HG02759 (cell line): ENCODE data around the gene ANKH.

Source experiments
- ATAC-seq: cut with Tn5 transposase; IDR thresholded peaks from one replicate; pipeline ENCODE4 v1.9.1; 2021; ENCODE audit warnings: mild to moderate bottlenecking, moderate library complexity; ENCODE audit not compliant: unreplicated experiment

Gene ANKH

DNA sequence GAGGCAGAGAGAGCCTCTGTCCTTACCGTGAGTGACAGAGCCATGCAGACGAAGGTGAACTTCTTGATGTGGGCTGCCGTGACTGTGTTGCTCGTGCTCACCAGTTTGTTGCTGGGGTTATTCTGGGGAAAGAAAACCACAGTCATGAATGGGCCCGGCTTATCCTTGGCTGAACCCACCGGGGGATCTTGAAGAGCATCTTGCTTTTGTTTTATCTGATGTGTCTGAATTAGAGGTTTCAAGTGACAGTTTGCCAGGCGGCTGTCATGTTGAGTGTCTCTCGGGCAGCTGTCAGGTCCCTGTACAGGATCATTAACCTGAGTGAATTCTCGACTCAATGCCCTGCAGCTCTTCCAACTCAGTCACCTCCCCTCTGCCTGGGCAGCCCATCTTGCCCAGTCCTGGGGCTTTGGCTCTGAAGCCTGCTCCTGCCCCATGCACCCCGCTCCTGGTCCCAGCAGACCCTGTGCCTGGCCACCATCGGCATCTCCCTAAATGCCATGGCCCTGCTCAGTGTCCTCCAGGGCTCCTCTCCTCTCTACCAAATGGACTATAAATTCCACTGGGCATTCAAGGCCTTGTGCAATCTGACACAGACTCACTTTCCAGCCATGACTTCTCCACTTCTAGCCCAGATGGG is 129.7 kb downstream of the ANKH start:
- no peak for ATAC-seq

DNA sequence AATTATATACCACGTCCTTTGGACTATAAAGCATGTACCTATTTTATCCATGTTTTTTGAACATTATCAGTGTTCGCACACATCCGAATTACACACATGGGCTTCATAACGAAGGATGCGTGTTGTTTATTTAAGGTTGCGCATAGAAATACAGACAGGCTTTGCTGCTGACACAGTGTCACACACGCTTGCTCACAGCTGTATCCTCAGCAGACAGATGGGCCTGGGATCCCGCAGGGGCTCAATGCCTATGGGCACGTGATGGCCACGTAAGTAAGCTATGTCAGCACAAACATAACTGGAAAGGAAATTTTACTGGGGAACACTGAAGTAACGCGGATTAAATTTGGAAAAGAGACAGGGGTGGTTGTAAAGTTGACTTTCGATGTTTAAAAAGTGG is 130.4 kb downstream of the ANKH start:
- ATAC-seq = no peak

DNA sequence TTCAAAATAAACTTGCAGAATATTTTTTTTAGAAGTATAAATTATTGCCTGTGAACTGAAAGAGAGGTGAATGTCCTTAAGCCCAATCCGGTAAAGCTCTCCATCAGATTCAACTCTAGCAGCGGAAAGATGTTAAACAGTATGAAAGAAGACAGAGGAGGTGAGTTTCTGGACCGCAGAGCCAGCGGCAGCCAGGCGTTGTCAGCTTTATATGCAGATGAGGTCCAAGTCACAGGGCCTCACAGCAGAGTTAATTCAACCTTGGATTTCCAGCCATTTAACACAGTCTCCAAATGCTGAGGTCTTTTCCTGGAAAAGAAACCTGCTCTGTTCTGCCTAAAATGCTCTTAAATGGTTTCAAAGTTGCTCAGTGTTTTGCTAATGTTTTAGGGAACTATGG is 131.6 kb downstream of the ANKH start:
- no peak for ATAC-seq

DNA sequence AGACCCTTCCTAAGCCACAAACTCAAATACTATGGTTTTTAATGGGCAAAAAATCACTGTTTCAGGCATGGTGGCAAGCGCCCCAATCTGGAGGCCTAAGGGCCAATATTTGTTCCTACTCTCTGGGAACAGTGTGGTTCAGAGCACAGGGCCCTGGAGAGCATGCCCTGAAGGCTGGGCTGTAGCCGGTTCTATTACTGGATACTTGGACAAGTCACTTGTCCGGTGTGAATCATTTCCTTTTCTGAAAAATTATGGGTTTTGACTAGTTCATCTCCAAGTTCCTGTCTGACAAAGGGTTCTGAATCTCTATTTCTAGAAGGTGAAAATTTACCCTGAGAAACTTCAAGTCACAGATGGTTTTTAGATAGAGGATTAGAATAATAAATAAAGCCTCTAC is 132.0 kb downstream of the ANKH start:
- ATAC-seq = no peak

DNA sequence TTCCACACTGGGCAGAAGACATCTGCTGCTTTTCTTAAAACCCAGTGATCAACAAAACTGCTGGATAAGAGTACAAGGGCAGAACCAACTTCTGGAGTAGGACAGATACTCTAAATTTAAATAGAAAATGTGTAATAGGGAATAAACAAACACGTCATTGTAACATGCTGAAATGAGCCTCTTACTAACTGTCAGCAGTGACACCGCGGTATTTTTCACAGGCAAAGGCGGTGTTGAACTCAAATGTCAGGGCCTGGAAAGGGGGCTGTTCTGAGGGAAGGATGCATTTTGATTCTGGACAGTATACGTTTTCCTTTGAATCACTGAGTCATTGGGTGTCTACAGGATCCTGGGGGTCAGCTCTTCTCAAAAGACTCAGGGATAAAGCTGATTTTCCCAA is 133.5 kb downstream of the ANKH start:
- no peak for ATAC-seq

DNA sequence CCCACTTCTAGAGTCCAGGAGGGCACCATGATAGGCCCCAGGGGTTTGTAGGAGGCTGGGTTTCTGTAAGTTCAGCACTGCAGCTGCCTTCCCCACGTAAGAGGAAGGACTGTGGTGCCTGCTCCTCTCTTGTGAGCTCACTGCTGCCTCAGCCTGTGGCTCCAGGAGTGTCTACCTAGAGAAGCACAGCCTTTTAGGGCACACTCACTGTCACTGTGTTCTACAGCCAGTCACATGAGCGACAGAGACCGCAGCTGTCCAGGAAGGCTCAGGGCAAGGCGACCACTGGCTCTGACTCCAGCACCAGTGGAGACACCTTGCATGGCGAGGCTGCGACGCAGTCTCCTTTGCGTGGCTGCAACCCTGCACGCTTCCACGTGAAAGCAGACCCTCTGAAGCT is 134.3 kb downstream of the ANKH start:
- ATAC-seq = no peak

DNA sequence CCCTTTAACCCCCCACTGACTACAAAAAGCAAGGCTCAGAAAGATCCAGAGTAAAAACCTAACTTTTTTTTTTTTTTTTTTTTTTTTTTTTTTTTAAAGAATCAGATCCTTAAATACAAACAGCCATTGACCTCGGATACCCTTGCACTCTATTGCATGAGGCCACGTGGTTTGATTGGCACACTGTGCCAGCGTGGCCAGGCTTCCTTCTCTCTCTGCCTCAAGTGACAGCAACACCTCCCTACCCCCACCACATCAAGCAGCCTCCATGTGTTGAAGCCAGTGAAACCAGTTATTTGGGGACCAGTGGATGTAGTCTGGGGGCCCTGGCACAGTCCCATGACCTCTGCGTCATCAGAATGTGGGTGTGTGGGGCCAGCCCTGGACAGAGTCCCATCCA is 135.6 kb downstream of the ANKH start:
- ATAC-seq = no peak

DNA sequence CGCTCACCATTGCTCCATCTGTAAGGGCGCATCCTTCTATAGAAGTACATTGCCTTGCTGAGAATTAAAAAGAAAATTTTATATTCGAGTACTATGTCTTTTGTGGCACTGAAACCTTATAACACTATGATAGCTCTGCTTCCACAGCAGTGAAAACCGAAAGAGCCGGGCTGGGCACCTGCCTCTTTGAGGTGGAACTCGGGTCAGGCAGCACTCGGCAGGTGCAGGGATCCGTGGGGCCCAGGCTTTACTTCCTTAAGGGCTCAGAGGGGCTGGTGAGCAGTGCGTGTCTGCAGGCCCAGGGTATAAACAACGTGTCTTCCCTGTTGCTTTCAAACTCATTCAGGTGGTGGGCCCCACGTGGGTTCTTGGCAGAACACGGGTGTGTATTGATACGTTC is 137.2 kb downstream of the ANKH start:
- no peak for ATAC-seq

DNA sequence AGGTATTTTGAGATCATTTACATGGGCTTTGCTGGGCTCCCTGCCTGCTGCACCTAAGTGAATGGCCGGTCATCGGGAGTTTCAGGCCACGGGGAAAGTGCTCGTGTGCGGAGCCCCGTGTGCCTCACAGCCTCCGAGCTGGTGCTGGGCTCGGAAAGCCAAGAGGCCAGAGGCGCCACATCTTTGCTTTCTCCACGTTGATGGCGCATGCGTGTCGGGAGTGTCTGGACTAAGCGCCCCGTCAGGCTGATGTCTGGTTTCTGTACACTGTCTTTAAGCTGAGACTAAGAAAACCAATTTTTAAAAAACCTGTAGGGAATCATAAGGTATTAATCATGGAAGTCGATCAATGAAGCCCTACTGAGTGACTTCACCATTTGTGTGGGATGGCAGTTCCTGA is 137.9 kb downstream of the ANKH start:
- no peak for ATAC-seq

DNA sequence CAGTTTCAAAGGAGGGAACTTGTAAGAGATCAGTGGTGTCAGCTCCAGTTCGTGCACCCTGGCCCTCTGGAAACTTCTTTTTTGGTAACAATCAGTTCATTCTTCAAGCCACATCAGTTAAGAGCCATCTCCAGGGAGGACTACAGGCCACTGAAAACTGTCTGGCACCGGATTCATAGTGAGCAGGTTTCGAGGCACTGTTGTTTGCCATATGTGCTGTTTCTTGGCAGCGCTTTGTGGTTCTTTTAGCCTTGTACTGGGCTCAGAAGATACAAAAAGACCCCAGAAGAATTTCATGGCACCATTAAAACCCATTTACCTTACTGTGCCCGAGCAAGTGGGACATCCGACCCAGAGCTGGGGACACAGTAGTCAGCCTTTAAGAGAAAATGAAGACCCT is 138.6 kb downstream of the ANKH start:
- no peak for ATAC-seq

DNA sequence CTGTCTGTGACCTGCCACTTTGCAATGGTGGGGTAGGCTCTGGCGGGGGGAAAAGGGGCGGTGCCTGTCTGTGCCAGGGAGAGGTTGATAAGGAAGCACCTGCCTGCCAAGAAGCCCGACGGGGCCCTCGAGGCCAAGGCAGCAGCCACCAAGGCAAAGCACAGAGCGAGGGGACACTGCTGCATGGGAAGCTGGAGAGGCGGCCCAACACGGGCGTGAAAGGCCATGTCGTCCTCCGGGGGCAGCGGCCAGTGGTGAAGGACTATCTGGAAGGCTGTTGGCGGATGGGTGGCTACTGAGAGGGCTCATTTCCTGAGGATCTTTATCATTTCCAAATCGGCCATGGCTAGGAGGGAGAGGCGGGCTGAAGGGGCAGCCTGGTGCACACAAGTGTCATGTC is 140.7 kb downstream of the ANKH start:
- no peak for ATAC-seq

DNA sequence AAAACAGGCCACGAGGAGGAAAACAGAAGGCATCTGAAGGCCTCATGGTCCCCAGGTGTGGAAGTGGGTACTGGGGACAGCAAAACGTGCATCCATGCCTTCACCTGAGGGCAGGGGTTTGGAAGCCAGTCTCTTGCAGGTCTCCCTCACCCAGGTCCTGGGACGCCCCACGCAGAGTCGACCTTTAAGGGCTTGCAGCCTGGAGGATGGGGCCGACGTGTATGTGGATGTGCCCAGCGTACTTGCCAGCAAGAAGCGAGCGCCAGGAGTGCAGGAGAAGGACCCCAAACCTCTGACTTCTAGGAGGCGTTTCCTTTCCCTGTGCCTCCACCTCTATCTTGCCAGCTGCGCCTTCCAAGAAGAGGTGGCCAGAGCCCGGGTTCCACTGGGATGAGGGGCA is 141.1 kb downstream of the ANKH start:
- ATAC-seq = no peak

DNA sequence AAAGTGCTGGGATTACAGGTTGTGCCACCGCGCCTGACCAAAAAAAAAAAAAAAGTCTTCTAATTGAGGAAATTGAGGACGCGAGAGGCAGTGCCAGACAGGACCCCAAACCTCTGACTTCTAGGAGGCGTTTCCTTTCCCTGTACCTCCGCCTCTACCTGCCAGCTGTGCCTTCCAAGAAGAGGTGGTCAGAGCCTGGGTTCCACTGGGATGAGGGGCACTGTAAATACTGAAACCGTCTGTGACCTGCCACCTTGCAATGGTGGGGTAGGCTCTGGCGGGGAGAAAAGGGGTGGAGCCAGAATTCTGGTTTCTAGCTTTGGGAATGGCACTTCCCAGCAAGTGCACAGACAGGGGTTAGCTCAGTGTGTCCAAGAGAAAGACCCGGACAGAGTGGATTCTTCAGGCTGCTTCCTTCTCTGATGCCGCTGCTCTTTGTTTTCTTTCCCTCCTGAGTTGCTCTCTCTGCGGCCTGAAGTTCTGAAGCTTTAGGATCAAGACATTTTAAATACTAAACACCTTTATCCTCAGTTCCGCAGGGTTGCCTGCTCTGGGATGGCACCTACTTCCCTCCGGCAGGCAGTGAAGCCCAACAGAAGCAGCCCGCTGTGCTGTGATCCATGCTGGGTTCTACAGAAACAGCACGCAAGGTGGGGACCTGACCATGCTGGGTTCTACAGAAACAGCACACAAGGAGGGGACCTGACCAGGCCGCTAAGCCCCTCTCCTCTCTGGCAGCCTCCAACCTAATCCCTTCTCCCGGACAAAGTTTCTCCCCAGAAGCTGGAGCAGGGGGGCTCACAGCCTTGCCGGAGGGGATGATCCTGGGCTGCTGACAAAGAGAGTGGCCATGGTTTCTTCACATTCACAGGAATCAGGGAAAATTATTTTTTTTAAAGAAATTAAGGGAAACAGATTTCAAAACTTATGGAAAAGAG is 141.9 kb downstream of the ANKH start:
- no peak for ATAC-seq

DNA sequence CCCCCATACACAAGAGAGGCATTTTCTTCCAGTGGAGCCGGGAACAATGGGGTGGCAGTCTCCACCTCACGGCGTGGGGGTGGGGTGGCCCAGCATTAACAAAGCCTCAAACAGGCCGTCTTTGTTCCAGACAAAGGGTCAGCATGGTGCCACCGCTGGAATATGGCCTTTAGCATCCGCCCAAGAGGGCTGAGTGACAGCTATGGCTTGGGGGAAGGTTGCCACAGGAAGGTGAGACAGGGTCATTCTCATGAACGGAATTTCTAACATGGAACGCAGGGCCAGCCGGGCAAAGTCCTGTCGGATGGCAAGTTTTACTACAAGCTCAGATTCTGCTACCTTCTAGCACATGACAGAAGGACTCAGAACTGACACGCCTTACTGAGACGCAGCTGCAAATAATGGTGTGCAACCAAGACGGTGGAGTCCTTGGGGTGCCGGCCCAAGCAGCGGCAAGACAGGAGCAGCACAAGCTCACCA is 143.1 kb downstream of the ANKH start:
- no peak for ATAC-seq

DNA sequence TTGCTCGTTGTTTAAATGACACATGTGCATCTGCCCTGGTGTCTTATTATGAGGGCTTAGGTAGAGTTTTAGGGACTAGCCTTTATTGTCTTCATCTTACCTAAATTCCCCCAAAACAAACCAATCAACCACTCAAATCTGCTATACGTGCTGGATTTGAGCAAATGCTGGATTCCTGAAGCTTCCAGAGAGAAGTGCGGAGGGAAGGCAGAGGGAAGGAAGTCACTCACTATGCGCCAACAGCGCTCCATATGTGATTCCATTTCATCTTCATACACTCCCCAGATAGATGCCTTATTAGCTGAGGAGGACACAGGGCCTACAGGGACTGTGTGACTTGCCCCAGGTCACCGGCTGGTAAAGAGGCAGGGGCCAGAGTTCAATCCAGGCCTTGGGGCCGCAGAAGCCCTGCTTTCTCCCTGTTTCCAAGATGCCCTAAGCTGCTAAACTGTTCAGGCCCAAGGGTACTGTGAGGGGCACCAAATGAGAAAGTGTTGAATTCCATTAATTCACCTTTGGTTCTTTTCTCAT is 143.6 kb downstream of the ANKH start:
- ATAC-seq = no peak

DNA sequence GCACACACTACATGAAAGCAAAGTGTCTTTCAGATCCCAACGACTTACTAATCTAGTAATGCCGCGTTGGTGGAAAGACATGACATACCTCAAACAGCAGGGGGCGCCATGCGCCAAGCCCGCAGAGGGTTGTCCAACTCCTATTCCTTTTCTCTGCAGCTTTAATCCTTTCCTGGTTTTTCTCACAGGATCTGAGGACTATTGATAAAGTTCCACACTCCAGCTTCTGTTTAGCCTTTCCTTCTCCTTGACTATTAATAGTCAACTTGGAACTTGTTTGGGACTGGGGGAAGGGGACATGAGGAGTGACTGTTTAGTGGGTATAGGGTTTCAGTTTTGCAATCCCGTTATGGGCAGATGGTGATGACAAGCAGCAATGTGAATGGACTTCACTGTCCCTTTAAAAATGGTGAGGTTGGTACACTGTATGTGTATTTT is 144.1 kb downstream of the ANKH start:
- peak; percentile 83 for ATAC-seq

DNA sequence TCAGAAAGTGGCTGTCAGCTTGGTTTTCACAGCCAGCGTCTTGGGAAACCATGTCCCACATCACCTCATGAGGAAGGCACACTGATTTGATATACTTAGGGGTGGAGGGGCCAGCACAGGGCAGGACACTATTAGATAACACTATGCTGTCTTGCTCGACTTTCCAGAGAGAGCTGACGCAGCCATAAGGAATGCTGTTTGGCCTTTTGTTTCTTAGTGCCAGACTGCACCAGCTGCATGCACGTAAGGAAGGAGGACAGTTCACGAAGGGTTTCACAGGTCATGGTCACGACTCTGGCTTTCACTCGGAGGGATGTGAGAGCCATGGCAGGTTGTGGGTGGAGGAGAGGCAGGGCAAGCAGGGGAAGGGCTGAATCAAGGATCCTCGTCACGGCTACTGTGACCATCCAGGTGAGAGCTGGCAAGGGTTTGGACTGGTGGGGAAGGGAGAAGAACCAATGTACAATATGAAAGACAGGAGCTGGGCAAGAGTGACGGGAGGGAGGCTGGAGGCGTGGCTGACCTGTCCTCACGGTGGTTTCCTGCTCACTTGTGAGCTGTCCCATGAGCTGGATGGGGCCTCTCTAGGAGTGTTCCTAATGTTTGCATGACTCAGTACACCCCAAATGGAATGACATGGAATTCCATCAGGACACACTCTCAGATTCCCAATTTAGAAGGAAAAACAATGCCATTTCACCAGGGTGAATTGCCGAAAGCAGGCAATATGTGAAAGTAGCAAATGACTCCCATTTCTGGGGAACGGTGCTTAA is 145.3 kb downstream of the ANKH start:
- ATAC-seq = no peak

DNA sequence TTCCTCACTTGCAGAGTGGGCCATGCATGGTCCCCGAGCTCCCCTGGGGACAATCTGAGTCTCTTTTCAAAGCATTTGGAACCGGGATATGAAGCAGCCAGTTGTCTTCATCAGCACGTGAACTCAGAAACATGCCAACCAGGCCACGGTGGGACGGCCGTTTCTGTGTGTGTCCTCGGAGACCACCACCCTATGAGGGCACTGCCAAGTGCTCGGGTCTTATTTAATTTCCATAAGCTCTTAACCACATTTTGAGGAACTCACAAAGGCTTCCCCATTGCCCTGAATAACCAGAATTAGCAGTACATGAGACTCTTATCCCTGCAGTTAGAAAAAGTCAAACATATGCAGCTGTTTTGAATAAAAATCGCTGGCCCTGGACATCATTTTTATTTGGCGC is 146.9 kb downstream of the ANKH start:
- ATAC-seq = no peak

DNA sequence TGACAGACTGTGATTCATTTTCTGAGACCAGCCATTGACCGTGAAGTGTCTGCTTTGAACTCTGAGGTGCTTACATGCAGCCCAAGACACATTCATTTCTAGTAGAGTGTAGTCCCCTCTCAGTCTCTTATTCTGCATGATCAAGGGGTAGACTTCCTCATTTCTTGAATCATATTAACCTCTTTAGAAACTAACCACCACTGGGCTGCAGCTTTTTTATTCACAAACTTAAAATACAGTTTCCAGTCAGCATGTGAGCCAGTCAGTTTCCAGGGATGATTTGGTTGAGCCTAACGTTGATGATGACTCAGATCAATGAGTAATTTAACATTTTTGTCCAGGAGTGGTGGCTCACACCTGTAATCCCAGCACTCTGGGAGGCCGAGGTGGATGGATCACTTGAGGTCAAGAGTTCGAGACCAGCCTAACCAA is 147.9 kb downstream of the ANKH start:
- ATAC-seq = no peak

DNA sequence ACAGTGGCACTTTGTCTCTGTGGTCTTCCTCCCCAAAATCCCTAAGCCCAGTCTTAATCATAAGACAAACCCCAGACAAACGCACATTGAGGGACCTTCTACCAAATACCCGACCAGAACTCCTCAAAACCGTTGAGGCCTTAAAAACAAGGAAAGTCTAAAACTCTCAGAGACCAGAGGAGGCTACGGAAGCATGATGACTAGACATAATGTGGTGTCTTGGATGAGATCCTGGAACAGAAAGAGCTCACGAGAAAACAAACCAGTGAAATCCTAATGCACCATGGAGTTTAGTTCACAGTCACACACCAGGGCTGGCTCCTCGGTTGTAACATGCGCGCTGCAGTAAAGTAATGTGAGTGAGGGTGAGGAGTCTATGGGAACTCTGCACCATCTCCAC is 148.7 kb downstream of the ANKH start:
- no peak for ATAC-seq

DNA sequence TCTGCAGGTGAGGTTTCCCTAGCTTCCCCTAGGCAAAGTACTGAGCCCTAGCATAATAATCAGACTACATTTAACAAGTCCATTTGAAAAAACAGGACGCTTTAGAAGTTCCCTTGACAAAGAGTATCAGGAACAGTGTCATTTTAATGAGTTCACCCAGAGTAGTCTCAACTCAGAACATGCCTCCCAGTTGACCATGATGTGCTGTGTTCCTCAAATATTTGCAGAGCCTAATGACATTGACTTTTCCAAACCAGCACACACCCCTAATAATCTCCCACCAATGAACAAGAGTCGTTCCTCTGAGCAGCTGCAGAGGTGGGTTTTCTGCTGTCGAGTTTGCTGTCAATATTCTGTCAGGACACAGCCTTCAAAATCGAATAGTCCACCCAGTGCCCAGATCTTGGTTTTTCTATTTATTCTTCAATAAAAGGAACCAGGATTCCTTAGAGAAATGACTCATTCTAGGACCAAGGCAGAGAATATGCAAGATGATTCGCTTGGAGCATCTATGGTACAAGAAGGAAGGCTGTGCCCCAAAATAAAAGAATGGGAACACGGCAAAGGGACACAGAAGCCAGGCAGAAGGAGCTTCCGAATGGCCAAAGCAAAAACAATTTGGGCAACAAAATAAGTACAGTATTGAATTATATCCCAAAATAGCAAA is 149.5 kb downstream of the ANKH start:
- no peak for ATAC-seq
